Daoy (cell line): ENCODE measurements around the gene CFLAR. TPM values are rescaled to one million over a fixed set of nuclear protein-coding genes. Genes with fewer than 3 reads are reported as not detected.
"Not testable (repeated sequence)": the region's sequence is repeated elsewhere in the genome, so short reads cannot be mapped to it uniquely, and the experiment has no call there.

ENCODE experiments used
- DNase-seq: peaks from one replicate; pipeline ENCODE4 v3.0.0-alpha.2; 2015; ENCODE audit warnings: low read depth
- total RNA-seq: library from RNA; depleted of rRNA; stranded (reverse); fragments of >200 nt; shearing (Covaris generic); gene quantifications from 2 replicates; pipeline ENCODE4 v1.2.3, GENCODE V29; 2014

Gene CFLAR
- total RNA-seq, 1 experiment from 2014 or later, result 26.3 TPM

DNA sequence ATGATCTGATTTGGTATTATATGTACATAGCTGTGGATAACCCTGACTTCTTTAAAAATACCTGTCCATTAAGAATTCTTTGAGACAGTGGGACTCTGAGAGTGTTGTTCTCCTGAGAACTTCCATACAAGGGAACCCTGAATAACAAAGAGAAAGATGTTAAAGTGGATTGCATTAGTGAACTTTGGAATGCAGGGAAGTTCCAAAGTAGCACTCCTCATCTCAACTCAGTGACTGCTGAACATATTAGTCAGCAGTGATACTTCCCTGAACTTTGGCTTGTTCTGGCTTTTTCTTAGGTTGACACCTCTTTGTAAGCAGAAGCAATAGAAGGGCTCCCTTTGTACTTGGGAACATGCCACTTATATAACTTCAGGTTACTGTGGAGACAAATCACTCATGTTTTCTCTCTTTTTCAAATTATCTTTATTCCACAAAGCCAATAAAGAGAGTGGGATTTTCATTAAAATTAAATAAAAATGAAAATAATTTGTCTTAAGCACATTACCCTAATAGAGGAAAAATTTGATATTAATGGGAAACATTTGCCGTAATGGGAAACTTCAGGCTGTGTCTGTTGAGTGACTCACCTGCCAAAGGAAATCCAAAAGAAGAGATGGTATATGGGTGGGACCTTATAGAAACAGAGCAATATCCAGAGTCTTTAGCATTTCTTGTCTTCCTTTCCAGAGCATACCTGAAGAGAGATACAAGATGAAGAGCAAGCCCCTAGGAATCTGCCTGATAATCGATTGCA is 33.3 kb downstream of the CFLAR start:
- peak; percentile 75 for DNase-seq

- peak; percentile 38 for DNase-seq
These were observed 33.8 kb downstream of the CFLAR start for GRCh38 chr2:201149821-201150165.

DNA sequence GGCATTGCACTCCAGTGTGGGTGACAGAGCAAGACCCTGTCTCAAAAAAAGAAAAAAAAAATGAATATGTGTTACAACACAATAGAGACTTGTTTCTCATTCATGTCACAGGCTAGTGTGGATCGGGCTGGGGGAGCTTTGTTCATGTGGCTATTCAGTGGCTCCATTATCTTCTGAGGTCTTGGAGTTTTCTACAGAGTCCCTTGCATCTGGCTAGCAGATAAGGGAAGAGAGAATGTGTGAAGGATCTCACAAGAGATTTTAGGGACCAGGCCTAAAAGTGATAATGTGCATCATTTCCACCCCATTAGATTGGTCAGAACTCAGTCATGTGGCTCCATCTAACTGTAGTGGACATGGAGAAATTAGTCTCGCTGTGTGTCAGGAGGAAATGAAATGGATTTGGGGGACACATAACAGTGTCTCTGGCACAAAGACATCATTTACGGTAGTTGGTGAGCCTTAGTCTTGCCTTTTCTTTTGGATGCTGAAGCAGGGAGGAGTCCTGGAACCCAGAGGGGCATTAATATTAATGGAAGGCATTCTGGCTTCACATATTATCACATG is 34.6 kb downstream of the CFLAR start:
- DNase-seq, result no peak

GRCh38 chr2:201151127-201151981 is 35.4 kb downstream of the CFLAR start:
- DNase-seq, result peak; percentile 76

DNA sequence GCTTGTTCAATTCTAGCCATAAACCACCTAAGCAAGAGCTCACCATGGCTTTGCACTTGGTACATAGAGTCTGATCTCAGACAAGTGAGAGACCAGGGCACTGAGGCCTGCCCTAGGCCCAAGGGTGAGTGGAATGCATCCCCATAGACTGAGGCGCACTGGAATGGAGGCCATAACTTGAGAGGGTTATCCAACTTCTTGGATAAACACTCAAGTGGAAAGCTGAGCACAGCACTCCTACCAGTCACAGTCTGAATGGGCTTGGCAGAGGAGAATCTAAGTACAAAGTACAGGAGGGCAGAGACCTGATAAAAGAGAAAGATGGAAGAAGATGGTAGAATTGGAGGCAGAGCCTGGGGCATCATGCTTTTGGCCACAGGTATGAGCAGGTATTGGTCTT is 36.6 kb downstream of the CFLAR start:
- DNase-seq, result no peak

GRCh38 chr2:201152999-201153815 is 37.2 kb downstream of the CFLAR start:
- no peak for DNase-seq

- DNase-seq, result no peak
These were observed 38.8 kb downstream of the CFLAR start for GRCh38 chr2:201154615-201155399.

- no peak for DNase-seq
These were observed 40.1 kb downstream of the CFLAR start for GRCh38 chr2:201156036-201156435.

DNA sequence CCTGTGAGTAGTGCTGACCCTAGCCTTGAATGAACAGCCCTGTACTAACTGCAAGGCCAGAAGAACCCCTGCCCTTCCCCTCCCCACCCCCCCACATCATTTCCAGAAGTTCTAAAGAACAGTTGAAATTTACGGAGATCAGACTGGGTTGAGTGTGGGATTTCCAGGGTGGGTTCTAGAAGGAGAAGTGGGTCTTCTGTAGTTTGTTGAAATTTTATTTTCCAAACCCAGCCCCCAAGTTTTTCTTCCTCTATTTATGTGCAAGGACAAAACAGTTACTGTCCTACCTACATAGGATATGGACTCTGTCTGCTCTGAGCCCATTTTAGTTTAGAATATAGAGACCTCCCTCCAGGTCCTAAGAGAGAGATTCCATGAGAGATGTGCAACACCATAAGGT is 40.7 kb downstream of the CFLAR start:
- DNase-seq, result no peak

DNA sequence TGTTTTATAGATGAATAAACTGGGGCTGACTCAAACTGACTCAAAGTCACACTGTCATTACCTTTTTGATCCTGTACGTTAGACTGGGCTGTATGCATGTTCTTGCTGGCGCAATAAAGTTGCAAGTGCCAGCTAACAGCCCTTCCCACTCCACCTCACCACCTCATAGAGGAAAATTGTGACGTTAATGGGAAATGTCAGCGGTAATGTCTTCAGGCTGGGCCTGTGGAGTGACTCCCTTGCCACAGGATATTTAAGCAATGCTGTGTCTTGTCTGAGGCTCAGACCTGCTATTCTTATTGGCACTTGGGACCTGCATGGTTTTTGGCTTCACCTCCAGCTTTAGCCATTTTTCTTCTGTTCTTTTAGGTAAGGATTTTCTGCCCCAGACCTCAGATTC is 41.7 kb downstream of the CFLAR start:
- DNase-seq, result no peak

DNA sequence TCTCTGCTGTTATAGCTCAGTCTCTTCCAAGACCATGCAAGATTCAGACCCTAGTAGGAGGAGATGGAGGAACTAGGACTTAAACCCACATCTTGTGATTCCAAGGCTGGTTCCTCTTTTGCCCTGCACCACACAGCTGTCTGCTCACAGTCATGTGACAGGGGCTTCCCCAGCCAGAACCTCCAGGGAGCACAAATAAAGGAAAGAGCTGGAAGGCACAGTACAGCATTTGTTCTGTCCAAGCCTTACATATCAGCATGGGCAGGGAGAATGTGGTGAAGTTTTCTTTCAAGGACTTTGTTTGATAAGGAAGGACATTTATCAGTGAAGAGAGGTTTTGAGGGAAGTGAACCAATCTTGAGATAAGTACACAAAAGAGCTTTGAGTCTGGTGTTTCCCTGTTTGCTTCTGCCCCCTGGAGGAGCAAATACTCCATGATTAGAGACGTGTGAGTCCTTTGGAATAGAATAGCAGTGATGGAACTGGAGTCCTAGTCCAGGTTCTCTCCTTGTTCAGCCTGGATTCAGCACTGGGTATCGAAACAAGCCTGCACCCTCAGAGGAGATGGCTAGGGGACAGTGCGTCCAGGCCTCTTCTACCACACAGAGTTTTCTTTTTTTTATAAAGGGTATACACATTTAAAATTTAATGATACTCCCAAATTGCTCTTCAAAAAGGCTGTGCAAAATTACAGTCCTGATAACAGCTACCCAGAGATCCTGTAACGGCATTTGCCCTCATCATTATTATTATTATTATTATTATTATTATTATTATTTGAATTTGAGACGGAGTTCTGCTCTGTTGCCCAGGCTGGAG is 42.4 kb downstream of the CFLAR start:
- DNase-seq, result peak; percentile 68

DNA sequence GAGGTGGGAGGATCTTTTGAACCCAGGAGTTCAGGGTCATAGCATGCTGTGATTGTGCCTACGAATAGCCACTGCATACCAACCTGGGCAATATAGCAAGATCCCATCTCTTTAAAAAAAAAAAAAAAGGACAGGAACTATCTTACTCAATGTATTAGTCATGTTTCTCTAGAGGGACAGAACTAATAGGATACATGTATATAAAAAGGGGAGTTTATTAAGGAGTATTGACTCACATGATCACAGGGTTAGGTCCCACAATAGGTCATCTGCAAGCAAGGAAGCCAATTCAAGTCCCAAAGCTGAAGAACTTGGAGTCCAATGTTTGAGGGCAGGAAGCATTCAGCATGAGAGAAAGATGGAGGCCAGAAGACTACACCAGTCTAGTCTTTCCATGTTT is 48.2 kb downstream of the CFLAR start:
- DNase-seq, result no peak

DNA sequence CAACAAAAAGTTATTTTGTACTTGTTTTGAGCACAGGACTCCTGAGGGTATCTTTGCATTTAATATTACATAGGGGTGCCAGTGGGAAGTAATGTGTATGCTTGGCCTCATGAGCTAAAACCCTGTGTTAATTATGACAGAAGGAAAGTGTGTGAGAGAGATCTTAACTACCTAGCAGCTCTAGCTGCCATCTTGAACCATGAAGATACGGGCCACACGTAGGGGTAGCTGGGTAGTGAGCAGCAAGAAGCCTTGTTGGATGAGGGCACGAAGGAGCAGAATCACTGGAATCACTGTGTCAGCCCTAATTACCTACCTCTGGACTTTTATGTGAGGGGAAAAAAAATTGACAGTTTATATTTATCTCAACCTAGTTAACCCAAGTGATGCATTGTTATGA is 51.6 kb downstream of the CFLAR start:
- DNase-seq, result no peak

DNA sequence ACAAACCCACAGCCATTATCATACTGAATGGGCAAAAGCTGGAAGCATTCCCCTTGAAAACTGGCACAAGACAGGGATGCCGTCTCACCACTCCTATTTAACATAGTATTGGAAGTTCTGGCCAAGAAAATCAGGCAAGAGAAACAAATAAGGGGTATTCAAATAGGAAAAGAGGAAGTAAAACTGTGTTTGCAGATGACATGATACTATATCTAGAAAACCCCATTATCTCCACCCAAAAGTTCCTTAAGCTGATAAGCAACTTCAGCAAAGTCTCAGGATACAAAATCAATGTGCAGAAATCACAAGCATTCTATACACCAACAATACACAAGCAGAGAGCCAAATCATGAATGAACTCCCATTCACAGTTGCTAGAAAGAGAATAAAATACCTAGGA is 52.5 kb downstream of the CFLAR start:
- DNase-seq, result not testable (repeated sequence)

- no peak for DNase-seq
These were observed 55.4 kb downstream of the CFLAR start for GRCh38 chr2:201171259-201171814.

DNA sequence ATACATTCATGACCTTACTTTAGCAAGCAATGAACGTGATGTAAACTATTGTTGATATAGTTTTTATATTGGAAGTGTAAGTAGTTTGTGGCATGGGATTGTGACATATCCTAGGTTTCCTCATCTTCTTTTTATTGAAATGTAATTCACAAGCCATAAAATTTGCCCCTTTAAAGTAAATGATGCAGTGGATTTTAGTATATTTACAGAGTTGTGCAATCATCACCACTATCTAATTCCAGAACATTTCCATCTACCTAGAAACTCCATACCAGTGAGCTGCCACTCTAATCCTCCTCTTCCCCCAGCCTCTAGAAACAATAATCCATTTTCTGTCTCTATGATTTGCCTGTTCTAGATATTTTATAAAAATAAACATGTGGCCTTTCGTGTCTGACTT is 56.3 kb downstream of the CFLAR start:
- DNase-seq, result no peak

DNA sequence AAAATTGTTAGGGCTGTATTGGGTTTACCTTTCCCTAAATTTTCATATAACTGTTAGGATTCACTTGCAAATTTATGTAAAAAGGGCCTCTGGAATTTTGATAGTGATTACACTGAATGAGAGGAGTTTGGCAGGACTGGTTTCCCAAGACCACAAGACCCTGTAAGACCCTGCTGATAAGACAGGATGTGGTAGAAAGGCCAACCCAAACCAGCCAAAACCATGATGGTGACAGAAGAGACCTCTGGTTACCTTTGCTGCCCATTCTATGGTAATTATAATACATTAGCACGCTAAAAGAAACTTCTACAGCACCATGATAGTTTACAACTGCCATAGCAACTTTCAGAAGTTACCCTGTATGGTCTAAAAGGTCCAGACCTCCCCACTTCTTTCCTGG is 58.7 kb downstream of the CFLAR start:
- DNase-seq, result no peak

GRCh38 chr2:201176081-201176481 is 60.1 kb downstream of the CFLAR start:
- no peak for DNase-seq

DNA sequence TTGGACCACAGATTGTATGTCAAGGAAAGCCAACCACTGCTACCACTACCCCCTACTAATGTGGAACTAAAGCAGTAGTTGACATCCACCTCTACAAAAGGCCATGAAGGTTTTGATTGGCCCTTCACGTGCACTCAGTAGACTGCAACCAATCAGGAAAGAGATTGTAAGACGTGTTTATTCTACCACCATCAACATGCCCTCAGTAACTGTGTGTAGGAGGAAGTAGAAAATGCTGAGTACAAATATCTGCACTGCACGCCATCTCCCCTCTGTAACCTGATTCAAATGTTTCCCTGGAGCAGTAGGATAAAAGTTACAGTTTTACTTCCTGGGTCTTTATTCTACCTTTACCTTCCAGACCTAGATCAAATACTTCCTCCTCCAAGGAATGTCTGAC is 64.0 kb downstream of the CFLAR start:
- DNase-seq, result no peak
